NCI-H82 (cell line): ENCODE measurements around the gene MTA1.

Source experiments
- DNase-seq: peaks from one replicate; lab custom pipeline; 2025; lab: John Stamatoyannopoulos, UW

The MTA1 gene

GRCh38 chr14:105410642-105411016 is 9.0 kb upstream of the MTA1 start:
- no peak for DNase-seq

- DNase-seq, result peak; percentile 60
Measured at GRCh38 chr14:105411017-105411941, 8.3 kb upstream of the MTA1 start.

GRCh38 chr14:105411985-105412770 is 7.4 kb upstream of the MTA1 start:
- DNase-seq, result no peak

- DNase-seq, result no peak
Measured at GRCh38 chr14:105412771-105413543, 6.7 kb upstream of the MTA1 start.

GRCh38 chr14:105413544-105413886 is 6.1 kb upstream of the MTA1 start:
- DNase-seq, result no peak

- peak; percentile 76 for DNase-seq
Measured at GRCh38 chr14:105414456-105415371, 4.9 kb upstream of the MTA1 start.

GRCh38 chr14:105415481-105416428 is 3.9 kb upstream of the MTA1 start:
- no peak for DNase-seq

- no peak for DNase-seq
Measured at GRCh38 chr14:105416671-105417070, 3.0 kb upstream of the MTA1 start.

- no peak for DNase-seq
Measured at GRCh38 chr14:105417690-105418121, 1.9 kb upstream of the MTA1 start.

GRCh38 chr14:105418269-105419194 is 1.1 kb upstream of the MTA1 start:
- peak; percentile 52 for DNase-seq

GRCh38 chr14:105420101-105420973 is 710 bp downstream of the MTA1 start:
- DNase-seq, result no peak

- DNase-seq, result no peak
Measured at GRCh38 chr14:105420974-105421674, 1.5 kb downstream of the MTA1 start.

GRCh38 chr14:105421723-105422615 is 2.3 kb downstream of the MTA1 start:
- DNase-seq, result no peak

GRCh38 chr14:105422695-105423487 is 3.3 kb downstream of the MTA1 start:
- no peak for DNase-seq

- DNase-seq, result no peak
Measured at GRCh38 chr14:105423488-105424195, 4.0 kb downstream of the MTA1 start.
